Caco-2 (cell line): Measurements from ENCODE around the gene CHRDL1. TPM values are rescaled to one million over a fixed set of nuclear protein-coding genes. Genes with fewer than 3 reads are reported as not detected.

Source experiments
- BruUV-seq: library from RNA; stranded (reverse); fragments of 400-500 nt; replicated peaks from 2 replicates; lab custom pipeline; 2021; lab: Mats Ljungman, UMichigan
- CTCF ChIA-PET: fragments of 300-600 bp; sonication (Branson Sonifier 250); formaldehyde crosslinking; loops from one replicate; lab custom pipeline; 2022; ENCODE audit warnings: antibody characterized with exemption; lab: Charles Lee
- POLR2A ChIA-PET: fragments of 300-600 bp; sonication (Branson Sonifier 250); formaldehyde crosslinking; loops from one replicate; lab custom pipeline; 2022; ENCODE audit warnings: antibody characterized with exemption; lab: Charles Lee
- DNase-seq, 2 experiments: peaks; one replicate each; pipeline versions ENCODE4 v3.0.0 to v3.0.0-alpha.2; 2020 to 2022
- H3K27me3 ChIP-seq: replicated peaks from 2 replicates; pipeline ENCODE4 v1.6.0; 2011; ENCODE audit warnings: low read length; ENCODE audit not compliant: control insufficient read depth, insufficient read depth
- H3K36me3 ChIP-seq: 2 replicates; pipeline ENCODE4 v1.5.1; 2011; ENCODE audit warnings: low read length; ENCODE audit not compliant: control insufficient read depth, insufficient read depth
- H3K4me1 ChIP-seq: fragments of 250-450 bp; sonication (Bioruptor Pico); 2 replicates; pipeline ENCODE4 v1.5.1; 2020; ENCODE audit warnings: mild to moderate bottlenecking
- H3K4me3 ChIP-seq: 2 replicates; pipeline ENCODE4 v1.5.1; 2011; ENCODE audit warnings: low read depth, mild to moderate bottlenecking, control low read depth, low read length
- H3K9me3 ChIP-seq: fragments of 250-450 bp; sonication (Bioruptor Pico); 2 replicates; pipeline ENCODE4 v1.5.1; 2020; ENCODE audit warnings: mild to moderate bottlenecking, moderate library complexity
- H3K27ac Mint-ChIP-seq: one replicate; pipeline ENCODE4 v1.8.0; 2022; ENCODE audit warnings: mixed read lengths; ENCODE audit not compliant: unreplicated experiment
- H3K27me3 Mint-ChIP-seq: one replicate; pipeline ENCODE4 v1.8.0; 2022; ENCODE audit warnings: mixed read lengths; ENCODE audit not compliant: insufficient read depth, unreplicated experiment
- H3K36me3 Mint-ChIP-seq: one replicate; pipeline ENCODE4 v1.8.0; 2022; ENCODE audit warnings: mild to moderate bottlenecking, mixed read lengths; ENCODE audit not compliant: insufficient read depth, unreplicated experiment
- H3K4me1 Mint-ChIP-seq: one replicate; pipeline ENCODE4 v1.8.0; 2022; ENCODE audit warnings: low read depth, mixed read lengths; ENCODE audit not compliant: unreplicated experiment
- H3K4me3 Mint-ChIP-seq: one replicate; pipeline ENCODE4 v1.8.0; 2022; ENCODE audit warnings: mild to moderate bottlenecking, moderate library complexity, mixed read lengths; ENCODE audit not compliant: unreplicated experiment
- H3K9me3 Mint-ChIP-seq: one replicate; pipeline ENCODE4 v1.8.0; 2022; ENCODE audit warnings: mixed read lengths; ENCODE audit not compliant: unreplicated experiment
- CTCF ChIP-seq, 2 experiments: fragments of 200-600 bp in 1 of 2; IDR thresholded peaks; 1 replicate in 1 of 2; 2 replicates in 1 of 2; pipeline versions ENCODE4 v1.5.1 to v1.8.0; 2011 to 2022; ENCODE audit warnings: antibody characterized with exemption in 1 of 2, control low read depth in 1 of 2, inconsistent platforms in 1 of 2, low read depth in 1 of 2, low read length in 1 of 2, mild to moderate bottlenecking in 1 of 2, moderate library complexity in 1 of 2; ENCODE audit not compliant: insufficient read depth in 1 of 2, severe bottlenecking in 1 of 2, unreplicated experiment in 1 of 2
- intact Hi-C: fragments of 100-400 bp; cut with micrococcal nuclease; formaldehyde crosslinking; loops from one replicate; pipeline ENCODE4 v1.10.0; 2022; ENCODE audit not compliant: unreplicated experiment
- total RNA-seq: library from RNA; stranded (reverse); gene quantifications from 2 replicates; pipeline ENCODE4 v1.2.3, GENCODE V29; 2022

The CHRDL1 gene
- total RNA-seq, 1 experiment from 2014 or later, result not detected

GRCh38 chrX:110805303-110805702, 9.7 kb upstream of the CHRDL1 start:
- intact Hi-C loops, result no loop called here
- no peaks in the 10 kb centered on the region for H3K4me1 ChIP-seq
- ChIA-PET CTCF (interaction anchor here (0.6 kb wide), 1 partner anchor 228 kb away, joined by 4 read pairs; no protein-coding TSS in a partner anchor), POLR2A (no interaction called here)
- no peak overlapping the region for H3K27ac Mint-ChIP-seq
- no peaks in the 10 kb centered on the region for H3K9me3 ChIP-seq
- H3K4me3 Mint-ChIP-seq, result no peak overlapping the region
- no peaks in the 10 kb centered on the region for H3K4me1 Mint-ChIP-seq
- BruUV-seq, result no TSS peak
- no peak overlapping the region for H3K4me3 ChIP-seq
- H3K27me3 Mint-ChIP-seq, result no peaks in the 10 kb centered on the region
- H3K36me3 Mint-ChIP-seq, result no peaks in the 10 kb centered on the region
- no peaks in the 10 kb centered on the region for H3K9me3 Mint-ChIP-seq
- H3K36me3 ChIP-seq, result no peaks in the 10 kb centered on the region
- DNase-seq, result no peak
- TF ChIP-seq CTCF (IDR thresholded peaks at IDR 0.05; ENCODE audit: insufficient read depth in 1 of 2, low read depth in 1 of 2, low read length in 1 of 2, severe bottlenecking in 1 of 2, unreplicated experiment in 1 of 2), result no peak
- no peaks in the 10 kb centered on the region for H3K27me3 ChIP-seq

- no peaks in the 10 kb centered on the region for H3K4me1 ChIP-seq
- no peaks in the 10 kb centered on the region for H3K36me3 Mint-ChIP-seq
- ChIA-PET POLR2A (no interaction called here), CTCF (no interaction called here)
- no peak overlapping the region for H3K4me3 Mint-ChIP-seq
- no peak for TF ChIP-seq CTCF (IDR thresholded peaks at IDR 0.05; ENCODE audit: insufficient read depth in 1 of 2, low read depth in 1 of 2, low read length in 1 of 2, severe bottlenecking in 1 of 2, unreplicated experiment in 1 of 2)
- intact Hi-C loops, result no loop called here
- no peaks in the 10 kb centered on the region for H3K27me3 ChIP-seq
- H3K4me3 ChIP-seq, result no peak overlapping the region
- H3K9me3 ChIP-seq, result no peaks in the 10 kb centered on the region
- H3K27me3 Mint-ChIP-seq, result no peaks in the 10 kb centered on the region
- H3K4me1 Mint-ChIP-seq, result no peaks in the 10 kb centered on the region
- no peaks in the 10 kb centered on the region for H3K36me3 ChIP-seq
- no TSS peak for BruUV-seq
- no peak overlapping the region for H3K27ac Mint-ChIP-seq
- DNase-seq, result no peak
- H3K9me3 Mint-ChIP-seq, result no peaks in the 10 kb centered on the region
Measured at GRCh38 chrX:110804446-110804845, 8.8 kb upstream of the CHRDL1 start.

- H3K27me3 Mint-ChIP-seq, result no peaks in the 10 kb centered on the region
- H3K36me3 Mint-ChIP-seq, result no peaks in the 10 kb centered on the region
- no peak overlapping the region for H3K27ac Mint-ChIP-seq
- H3K9me3 Mint-ChIP-seq, result no peaks in the 10 kb centered on the region
- H3K4me1 Mint-ChIP-seq, result no peaks in the 10 kb centered on the region
- no peaks in the 10 kb centered on the region for H3K4me1 ChIP-seq
- no peak overlapping the region for H3K4me3 ChIP-seq
- no peaks in the 10 kb centered on the region for H3K27me3 ChIP-seq
- no peak overlapping the region for H3K4me3 Mint-ChIP-seq
- H3K9me3 ChIP-seq, result no peaks in the 10 kb centered on the region
- TF ChIP-seq CTCF (IDR thresholded peaks at IDR 0.05; ENCODE audit: insufficient read depth in 1 of 2, low read depth in 1 of 2, low read length in 1 of 2, severe bottlenecking in 1 of 2, unreplicated experiment in 1 of 2), result no peak
- CTCF ChIA-PET, result no interaction called here
- H3K36me3 ChIP-seq, result no peaks in the 10 kb centered on the region
- BruUV-seq, result no TSS peak
- POLR2A ChIA-PET, result no interaction called here
- no peak for DNase-seq
- intact Hi-C loops, result no loop called here
Measured at GRCh38 chrX:110803506-110803905, 7.9 kb upstream of the CHRDL1 start.
